GM21576 (cell line): ENCODE data around the gene CD84.
"Not testable (repeated sequence)": the region's sequence is repeated elsewhere in the genome, so short reads cannot be mapped to it uniquely, and the experiment has no call there.

ENCODE experiments used
- ATAC-seq: cut with Tn5 transposase; IDR thresholded peaks from one replicate; pipeline ENCODE4 v1.9.1; 2021; ENCODE audit warnings: mild to moderate bottlenecking, moderate library complexity; ENCODE audit not compliant: unreplicated experiment

CD84 gene

DNA sequence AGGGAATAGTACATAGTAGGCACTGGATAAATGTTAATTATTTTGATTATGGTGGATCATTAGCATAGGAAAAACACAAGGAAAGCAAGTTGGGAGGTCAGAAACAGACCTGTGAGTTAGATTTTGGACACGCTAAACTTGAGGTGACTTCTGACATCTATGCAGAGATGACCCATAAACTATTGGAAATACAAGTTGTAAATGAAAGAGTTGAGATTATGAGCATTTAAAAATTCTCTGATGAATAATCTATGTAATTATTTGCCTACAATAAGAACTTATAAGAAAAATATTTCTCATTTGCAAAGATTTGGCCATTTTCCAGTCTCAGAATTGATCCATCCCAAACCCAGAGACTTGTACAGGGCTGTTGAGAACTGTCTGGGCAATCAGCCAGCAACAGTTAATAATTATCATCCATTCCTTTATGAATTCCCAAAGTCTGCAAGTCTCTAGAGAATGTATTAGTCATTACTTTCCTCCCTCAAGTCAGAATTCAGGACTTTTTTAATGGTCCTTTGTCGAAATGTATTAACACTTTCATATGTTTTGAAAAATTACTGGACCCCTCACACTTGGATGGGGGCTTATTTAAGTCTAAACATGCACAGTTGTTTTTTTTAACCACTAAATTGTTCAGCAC is 36.9 kb downstream of the CD84 start:
- no peak for ATAC-seq

DNA sequence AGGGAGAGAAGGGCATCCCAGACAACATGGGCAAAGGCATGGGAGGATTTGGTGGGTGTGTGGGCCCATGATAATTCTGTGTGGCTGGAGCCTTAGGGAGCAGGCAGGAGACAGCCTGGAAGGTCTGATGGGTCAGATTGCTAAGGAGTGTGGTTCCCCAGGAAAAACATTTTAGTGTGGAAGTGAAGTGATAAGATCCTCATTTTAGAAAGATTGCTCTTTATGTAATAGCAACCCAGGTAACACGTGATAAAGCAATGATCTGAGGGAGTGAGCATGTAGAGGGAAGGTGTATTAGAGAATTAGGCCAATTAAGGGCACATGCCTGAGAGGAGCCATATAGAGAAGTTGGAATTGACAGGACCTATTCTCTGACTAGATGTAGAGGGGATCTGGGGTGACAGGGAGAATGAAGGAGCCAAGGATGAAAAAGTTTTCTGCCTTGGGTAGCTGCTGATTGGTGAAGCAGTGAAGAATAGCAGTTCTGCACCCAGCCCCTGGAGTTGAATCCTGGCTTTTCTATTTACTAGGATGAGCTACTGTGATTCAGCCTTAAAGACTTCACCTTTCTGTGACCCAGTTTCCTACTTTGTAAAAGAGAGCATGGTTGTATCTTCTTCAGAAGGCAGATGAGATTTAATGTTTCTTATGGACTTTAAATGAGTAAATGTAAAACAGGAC is 37.5 kb downstream of the CD84 start:
- ATAC-seq = no peak

DNA sequence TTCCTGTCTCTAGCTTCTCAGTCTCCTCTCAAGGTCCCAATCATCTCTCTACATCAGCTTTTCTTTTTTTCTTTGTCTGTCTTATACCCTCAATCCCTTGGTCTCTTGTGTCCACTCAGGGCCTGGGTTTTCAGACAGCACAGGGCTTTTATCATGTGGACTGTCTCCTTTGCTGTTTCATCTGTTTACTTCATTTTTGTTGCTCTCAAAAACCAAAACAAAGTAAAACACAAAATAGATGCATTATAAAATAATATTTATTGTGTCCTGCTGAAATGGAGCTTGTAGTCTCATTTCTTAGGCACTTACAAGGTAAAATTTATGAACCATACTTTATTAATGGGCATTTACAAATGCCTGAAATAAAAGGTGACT is 38.5 kb downstream of the CD84 start:
- ATAC-seq = no peak

DNA sequence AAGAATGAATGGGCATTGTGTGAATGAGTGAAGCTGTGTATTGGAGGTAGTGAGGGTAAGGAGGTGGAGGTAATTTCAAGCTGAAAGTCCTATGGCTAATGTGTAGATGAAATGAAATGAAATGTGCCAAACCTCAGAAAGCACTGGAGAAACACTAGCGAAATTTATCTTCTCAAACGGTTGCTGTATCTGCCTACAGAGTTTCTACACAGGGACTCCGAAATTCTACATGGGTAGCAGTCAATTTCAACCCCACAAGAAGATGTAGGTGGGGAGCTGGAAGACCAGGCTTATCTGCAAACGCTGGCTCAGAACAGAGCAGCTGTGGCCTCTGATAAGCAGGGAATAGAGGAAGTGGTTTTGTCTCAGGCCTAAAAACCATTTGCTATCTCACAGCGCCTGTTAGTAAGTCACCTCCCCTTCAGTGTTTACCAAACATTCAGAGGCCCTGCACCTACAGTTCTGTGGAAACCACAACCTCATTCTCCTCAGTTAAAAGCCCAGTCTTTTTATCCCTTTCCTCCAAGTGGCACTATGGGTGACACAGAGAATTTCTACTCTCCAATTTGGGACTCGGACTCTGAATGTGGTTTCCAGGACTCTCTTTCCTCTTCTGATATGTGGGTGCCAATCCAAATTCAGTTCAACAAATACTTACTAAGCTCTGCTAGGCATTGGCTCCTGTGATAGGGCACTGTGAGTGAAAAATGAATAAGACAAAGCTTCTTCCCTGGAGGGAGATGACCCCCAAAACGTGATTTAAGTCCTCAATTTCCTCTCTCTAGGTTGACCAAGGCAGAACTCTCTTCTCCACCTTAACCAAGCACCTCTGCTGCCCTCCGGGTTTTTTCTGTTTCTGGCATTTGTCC is 39.1 kb downstream of the CD84 start:
- ATAC-seq = peak; percentile 87

DNA sequence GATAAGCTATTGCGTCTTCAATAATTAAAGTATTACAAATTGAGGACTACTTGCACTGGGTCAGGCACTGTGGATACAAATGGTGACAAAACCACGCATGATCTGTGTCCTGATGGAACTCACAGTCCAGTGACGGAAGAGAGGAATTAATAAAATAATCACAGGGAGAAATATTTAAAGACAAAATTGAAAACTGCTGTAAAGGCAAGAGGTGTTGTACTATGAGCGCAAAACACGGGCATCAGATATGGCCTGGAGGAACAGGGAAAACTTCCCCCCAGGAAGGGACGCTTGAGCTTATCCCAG is 39.7 kb downstream of the CD84 start:
- ATAC-seq = no peak

DNA sequence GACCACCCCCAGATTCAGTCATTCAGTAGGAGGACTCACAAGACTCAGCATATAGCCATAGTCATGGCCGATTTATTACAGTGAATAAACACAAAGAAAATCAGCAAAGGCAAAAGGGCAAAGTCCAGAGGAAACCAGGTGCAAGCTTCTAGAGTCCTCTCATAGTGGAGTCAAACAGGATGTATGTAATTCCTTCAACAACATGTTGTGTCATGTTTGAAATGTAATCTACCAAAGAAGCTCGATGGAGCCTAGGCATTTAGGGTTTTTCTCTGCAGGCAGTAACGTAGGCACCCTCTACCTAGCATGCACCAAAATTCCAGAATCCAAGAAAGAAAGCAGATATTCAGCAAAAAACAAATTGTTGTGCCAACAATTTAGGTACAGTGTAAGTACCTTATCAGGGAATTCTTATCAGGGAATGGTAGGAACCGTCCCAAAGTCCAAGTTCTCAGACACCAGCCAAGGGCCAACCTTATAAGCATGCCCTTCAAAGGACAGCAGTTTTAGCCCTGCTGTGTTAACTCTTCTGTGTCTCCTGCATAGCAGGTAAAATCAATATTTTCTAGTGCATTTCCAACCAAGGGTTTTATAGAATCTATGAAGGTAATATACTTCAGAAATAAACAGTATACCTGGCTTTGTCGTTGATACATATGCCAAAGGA is 40.2 kb downstream of the CD84 start:
- ATAC-seq = no peak

DNA sequence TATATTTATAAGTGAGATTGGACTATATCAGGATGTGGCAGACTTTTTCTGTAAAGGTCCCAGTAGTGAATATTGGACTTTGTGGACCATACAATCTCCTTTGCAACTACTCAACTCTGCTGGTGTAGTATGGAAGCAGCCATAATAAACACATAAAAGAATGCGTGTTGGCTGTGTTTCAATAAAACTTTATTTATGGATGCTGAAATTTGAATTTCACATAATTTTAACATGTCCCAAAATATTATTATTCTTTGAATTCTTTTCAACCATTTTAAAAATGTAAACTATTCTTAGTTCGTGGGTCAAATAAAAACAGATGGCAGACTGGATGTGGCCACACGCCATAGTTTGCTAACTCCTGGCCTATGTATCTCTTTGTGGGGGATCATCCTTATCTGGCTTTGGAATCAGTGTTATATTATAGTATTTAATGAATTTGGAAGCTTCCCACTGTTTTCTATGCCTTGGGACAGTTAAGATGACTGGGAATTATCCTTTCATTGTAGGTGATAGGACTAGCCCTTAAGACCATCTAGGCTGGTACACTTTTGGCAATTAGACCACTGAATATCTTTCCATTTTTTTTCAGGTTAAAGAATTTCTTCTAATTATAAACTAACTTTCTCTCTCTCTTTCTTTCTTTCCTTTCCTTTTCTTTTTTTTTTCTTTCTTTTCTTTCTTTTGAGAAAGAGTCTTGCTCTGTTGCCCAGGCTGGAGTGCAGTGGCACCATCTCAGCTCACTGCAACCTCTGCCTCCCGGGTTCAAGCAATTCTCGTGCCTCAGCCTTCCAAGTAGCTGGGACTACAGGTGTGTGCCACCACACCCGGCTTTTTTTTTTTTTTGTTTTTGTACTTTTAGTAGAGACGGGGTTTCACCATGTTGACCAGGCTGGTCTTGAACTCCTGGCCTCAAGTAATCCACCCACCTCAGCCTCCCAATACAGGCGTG is 41.3 kb downstream of the CD84 start:
- ATAC-seq = no peak

DNA sequence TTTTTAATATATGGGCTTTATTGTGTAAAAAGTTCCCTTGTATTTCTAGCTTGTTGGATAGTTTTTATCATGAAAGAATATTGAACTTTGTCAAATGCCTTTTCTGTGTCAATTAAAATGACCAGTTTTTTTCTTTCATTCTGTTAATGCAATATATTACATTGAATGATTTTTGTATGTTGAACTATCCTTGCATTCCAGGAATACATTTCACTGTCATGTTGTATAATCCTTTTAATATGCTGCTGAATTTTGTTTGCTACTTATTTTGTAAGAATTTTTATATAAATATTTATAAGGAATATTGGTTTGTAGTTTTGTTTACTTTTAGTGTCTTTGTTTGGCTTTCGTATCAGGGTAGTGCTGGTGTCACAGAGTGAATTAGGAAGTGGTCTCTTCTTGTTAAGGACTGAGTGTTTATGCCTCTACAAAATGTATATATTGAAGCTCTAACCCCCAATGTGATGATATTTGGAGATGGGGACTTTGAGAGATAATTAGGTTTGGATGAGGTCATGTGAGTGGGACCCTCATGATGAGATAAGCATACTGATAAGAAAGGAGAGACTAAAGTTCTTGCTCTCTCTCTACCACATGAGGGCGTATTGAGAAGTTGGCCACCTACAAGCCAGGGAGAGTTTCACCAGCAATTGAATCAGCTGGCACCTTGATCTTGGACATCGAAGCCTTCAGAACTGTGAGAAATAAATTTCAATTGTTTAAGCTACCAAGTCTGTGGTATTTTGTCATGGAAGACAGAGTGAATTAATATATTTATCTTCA is 44.3 kb downstream of the CD84 start:
- ATAC-seq = no peak

DNA sequence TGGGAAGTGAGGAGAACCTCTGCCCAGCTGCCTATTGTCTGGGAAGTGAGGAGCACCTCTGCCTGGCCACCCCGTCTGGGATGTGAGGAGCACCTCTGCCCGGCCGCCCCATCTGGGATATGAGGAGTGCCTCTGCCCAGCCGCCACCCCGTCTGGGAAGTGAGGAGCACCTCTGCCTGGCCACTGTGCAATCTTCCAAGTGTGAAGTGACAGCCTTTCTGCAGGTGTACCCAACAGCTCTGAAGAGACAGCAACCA is 46.8 kb downstream of the CD84 start:
- not testable (repeated sequence) for ATAC-seq

DNA sequence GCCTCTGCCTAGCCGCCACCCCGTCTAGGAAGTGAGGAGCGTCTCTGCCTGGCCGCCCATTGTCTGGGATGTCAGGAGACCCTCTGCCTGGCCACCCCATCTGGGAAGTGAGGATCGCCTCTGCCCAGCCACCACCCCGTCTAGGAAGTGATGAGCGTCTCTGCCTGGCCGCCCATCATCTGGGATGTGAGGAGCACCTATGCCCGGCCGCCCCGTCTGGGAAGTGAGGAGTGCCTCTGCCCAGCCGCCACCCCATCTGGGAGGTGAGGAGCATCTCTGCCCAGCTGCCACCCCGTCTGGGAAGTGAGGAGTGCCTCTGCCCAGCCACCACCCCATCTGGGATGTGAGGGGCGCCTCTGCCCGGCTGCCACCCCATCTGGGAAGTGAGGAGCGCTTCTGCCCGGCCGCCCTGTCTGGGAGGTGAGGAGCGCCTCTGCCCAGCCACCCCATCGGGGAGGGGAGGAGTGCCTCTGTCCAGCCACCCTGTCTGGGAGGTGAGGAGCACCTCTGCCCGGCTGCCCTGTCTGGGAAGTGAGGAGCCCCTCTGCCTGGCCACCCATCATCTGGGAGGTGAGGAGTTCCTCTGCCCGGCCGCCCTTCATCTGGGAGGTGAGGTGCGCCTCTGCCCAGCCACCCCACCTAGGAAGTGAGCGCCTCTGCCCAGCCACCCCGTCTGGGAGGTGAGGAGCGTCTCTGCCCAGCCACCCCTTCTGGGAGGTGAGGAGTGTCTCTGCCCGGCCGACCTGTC is 47.3 kb downstream of the CD84 start:
- not testable (repeated sequence) for ATAC-seq

DNA sequence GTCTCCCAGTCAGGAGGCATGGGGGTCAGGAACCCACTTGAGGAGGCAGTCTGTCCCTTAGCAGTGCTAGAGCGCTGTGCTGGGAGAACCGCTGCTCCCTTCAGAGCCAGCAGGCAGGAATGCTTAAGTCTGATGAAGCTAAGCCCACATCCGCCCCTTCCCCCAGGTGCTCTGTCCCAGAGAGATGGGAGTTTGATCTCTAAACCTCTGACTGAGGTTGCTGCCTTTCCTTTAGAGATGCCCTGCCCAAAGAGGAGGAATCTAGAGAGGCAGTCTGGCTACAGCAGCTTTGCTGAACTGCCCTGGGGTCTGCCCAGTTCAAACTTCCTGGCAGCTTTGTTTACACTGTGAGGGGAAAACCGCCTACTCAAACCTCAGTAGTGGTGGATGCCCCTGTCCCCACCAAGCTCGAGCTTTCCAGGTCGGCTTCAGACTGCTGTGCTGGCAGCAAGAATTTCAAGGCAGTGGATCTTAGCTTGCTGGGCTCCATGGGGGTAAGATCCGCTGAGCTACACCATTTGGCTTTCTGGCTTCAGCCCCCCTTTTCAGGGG is 49.8 kb downstream of the CD84 start:
- ATAC-seq = not testable (repeated sequence)

DNA sequence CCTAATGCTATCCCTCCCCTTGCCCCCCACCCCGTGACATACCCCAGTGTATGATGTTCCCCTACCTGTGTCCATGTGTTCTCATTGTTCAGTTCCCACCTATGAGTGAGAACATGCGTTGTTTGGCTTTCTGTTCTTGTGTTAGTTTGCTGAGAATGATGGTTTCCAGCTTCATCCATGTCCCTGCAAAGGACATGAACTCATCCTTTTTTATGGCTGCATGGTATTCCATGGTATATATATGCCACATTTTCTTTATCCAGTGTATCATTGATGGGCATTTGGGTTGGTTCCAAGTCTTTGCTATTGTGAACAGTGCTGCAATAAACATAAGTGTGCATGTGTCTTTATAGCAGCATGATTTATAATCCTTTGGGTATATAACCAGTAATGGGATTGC is 55.5 kb downstream of the CD84 start:
- not testable (repeated sequence) for ATAC-seq

DNA sequence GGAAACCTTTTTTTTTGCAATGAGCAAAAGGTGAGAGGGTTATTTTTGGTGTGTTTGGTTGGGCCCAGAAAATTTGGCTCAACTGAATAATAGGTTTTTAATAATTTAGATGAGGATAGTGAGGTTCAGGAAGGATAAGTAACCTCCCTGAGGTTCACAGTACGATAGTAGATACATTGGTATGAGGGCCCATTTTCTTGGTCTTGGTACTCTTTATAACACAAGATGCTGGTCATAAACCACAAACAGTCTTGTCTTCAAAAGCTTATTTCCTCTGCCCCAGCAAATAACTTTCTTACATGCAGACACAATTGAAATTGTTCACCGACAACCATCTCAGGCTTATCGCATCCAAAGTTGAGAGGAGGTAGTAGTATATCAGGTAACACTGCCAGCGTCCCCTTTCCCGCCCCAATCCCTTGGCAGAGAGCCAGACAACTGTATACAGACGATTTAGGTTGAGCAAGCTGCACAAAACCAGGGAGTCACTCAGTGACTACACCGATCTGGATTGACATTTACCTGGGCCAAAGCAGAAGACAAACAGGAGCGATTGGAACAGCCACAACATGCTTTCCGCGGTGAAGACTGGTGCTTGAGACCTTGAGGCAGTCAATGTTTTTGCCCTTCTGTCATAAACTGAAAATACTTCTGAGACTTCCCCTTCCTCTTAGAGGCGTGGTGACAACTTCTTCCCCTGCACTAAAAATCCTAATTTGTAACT is 56.5 kb downstream of the CD84 start, which contains the start of gene SLAMF6:
SLAMF6 (minus strand) TSS at position 634 of the 724 bp plus-strand sequence; CDS start at position 571, 63 bp downstream.
- ATAC-seq = peak; percentile 45

DNA sequence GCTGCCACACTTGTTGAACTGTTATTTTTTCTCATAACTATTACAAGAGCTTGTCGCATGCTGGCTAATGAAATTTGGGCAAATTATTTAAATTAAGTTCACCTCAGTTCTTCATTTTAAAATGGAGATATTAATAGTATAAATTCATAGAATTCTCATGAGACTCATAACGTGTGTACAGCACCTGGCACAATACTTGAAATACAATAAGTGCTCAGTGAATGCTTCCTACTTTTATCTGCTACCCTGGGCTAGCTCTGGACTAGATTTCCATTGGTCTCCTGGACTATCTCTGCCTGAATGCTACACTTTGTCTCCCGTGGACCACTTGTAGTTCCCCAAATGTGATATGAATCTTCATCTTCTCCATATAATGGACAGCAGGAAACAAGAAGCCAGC is 57.2 kb downstream of the CD84 start:
- ATAC-seq = no peak

DNA sequence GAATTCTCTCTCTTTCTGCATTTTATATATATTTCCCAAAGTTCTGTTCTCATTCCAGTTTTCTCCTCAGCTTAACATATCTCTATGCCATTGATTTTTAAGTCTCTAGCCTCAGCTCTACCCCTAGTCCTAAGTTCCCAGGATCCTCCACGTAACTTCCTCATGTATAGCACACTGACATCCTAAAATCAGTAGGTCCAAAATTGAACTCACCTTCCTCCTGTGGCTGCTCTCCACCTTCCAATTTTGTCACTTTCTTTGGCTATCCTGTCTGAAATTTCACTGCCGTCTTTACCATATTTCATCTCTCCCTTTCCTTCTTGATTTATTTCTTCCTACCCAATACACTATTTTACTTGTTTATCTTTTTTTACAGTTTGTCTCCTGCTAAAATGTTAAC is 57.7 kb downstream of the CD84 start:
- no peak for ATAC-seq

DNA sequence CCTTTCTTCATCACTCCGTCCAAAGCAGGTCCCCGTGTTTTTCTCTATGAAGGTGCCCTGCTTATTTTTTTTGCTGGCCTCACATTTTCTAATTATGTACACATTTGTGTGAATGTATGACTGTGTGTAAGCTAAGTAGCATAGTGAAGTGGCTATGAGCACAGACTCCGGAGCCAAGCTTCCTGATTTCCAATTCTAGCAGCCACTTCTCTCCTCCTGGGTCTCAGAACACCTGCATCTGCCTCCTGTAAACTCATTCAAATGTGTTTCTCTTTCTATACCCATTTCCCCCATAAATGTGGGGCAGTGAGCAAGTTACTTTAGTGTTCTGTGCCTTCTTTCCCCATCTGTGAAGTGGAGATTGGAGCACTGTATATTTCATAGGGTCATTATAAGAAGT is 58.3 kb downstream of the CD84 start:
- ATAC-seq = peak; percentile 42

DNA sequence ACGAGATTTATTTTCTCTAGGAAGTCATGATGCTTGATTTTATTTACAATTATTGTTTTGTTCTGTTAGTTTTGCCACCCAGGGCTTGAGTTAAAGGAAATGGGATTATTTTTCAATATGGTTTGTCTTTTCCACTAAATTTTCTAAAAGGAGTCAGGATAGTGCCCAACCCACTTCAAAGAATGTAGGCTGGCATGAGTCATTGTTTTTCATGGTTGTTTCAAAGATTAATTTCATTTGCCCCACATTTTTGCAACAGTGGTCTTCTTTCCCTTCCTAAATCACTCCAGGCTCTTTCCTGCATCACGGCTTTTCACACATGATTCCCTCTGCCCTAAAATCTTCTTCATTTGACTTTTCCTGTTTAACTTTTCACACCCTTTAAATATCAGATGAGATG is 58.7 kb downstream of the CD84 start:
- no peak for ATAC-seq
